Stimulated activated CD4-positive, alpha-beta T cell treated with anti-CD3 and anti-CD28 coated beads, Interleukin-4, amount 100 ng/mL, for 1 hour (primary cell): ENCODE results near the gene FBXO31.

Experiments
- DNase-seq: peaks from one replicate; pipeline ENCODE4 v3.0.0-alpha.2; 2020

FBXO31 gene, protein sequence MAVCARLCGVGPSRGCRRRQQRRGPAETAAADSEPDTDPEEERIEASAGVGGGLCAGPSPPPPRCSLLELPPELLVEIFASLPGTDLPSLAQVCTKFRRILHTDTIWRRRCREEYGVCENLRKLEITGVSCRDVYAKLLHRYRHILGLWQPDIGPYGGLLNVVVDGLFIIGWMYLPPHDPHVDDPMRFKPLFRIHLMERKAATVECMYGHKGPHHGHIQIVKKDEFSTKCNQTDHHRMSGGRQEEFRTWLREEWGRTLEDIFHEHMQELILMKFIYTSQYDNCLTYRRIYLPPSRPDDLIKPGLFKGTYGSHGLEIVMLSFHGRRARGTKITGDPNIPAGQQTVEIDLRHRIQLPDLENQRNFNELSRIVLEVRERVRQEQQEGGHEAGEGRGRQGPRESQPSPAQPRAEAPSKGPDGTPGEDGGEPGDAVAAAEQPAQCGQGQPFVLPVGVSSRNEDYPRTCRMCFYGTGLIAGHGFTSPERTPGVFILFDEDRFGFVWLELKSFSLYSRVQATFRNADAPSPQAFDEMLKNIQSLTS

GRCh38 chr16:87383505-87384161 lies at the start of gene FBXO31:
TSS of gene FBXO31 (minus strand) at chr16:87383776. CDS start at chr16:87383744, 32 bp downstream.
- DNase-seq, result peak; percentile 91

GRCh38 chr16:87432330-87432915 lies 48.8 kb upstream of the FBXO31 start:
- no peak for DNase-seq

DNA sequence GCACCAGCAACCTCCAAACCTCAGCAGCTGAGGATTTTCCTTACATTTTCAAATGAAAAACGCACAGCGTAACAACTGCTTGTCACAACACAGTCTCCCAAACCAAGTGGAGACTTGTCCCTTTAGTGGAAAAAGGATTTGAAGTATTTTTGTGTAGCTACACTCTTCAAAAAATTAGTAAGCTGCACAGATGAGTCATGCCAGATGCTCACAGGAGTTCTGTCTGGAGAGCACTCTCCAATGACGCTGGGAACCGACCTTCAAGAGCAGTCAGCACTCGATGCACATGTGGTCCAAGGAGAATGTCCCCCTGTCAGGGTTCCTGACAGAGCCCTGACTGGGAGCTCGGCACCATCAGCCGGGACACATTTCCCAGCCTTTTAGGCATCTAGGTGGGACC lies 48.4 kb upstream of the FBXO31 start:
- no peak for DNase-seq

DNA sequence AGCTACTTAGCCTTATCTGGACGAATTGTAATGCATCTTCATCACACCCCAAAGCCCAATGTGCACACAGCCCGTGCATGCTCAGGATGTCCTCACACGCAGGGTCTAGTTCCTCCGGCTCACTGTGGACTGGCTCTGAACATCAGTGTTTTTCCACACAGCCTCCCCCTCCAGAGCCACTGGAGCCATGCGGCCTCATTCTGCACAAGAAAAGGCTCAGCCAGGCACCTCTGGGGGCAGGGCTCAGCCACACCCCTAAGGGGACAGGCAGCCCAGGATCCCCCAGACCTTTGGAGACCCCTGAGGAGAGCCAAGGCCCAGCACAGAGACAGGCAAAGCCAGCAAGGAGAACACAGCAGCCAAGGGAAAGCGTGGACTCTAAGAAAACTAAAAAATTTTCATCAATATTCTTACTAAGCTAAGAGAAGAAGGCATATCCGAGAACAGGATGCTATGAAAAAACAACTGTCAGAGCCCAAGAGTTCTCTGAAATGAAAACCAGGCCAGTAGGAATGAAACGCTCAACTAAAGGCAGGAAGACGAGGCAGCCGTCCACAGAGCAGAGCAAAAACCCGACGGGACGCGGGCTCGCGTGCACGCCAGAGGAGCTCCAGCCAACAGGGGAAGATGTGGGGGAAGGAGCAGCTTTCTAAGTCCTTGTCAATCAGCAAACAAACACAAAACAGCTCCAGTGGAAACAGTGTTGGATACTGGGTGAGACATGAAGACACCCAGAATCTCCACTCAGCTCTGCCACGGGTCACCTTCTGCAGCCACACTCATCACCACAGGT lies 43.0 kb upstream of the FBXO31 start:
- DNase-seq, result no peak

DNA sequence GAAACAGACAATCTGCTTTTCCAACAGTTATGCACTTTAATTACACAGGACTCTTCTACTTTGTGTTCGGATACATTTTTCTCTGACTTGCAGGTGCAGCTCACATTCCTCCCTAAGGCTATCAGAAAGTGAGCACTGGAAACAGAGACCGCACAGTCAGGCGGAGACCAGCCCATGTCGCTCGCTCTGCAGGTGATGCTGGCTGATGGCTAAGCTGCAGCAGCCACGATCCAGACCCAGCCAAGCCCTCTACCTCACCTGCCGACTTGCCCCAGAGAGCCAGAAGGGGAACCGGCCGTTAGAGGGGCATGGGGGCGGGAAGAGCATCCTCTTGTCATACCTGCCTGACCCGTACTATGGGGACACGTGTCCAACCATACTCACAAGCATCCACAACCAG lies 42.4 kb upstream of the FBXO31 start:
- DNase-seq, result no peak

- no peak for DNase-seq
These were observed 40.7 kb upstream of the FBXO31 start for GRCh38 chr16:87424266-87424665.

DNA sequence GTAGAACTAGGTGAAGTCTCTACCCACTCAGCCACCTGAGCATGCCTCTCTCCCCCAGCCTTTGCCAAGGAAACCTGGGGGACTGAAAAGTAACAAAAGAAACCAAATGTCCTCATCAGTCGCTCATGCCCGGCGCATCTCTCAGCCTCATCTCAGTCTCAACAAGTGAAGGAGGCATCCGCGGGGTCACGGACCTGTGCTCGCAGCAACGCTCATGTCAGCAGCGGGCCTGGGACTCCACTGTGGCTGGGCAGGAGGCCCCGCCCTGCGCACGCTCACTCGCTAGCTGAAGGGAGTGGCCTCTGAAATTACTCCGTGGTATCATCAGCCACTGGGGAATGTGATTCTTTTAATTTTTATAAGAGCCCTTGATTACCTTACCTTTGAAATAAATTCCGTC lies 39.9 kb upstream of the FBXO31 start:
- DNase-seq, result no peak

- no peak for DNase-seq
These were observed 38.5 kb upstream of the FBXO31 start for GRCh38 chr16:87422106-87422505.

GRCh38 chr16:87421003-87421912 lies 37.7 kb upstream of the FBXO31 start:
- no peak for DNase-seq

DNA sequence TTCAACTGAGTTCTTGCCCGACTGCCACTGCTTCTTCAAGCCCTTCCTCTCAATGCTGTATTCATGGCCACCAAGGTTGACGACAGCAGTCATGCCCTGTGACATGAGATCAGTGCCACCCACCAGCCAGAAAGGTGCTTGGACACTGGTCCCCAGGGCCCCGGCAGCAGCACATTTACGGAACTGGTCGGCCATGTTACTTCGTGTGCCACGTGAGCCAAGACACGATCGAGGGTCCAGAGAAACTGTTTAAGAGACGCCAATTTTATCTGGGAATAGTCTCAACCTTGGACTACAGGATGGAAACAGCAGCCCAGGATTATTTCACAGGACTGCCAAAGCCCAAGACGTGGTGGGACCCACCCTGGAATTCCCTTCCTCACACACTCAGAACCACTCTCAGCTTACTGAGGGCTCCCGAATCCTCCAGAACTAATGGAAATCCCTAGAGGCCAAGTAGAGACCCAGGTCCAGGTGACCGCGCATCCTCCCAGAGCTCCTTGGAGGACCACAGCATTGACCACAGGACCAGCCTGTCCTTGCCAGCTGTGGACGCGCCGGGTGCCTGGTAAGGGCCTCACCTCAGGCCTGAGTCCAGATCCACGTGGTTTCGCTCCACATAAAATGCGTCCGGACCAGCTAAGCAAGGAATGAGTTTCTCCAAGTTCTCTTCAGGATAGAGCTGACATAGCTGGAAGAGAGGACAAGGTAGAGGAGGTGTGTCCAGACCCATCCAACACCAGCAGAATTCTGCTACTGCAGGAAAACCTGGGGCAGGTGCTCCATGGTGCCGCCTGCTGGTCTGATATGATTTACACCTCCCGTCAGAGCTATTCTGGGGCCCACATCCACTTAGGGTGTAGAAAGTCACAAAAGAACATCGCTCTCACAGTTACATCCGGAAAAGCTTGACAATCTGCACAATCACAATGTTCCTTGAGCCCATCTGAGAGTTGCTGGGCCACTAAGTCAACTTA lies 36.7 kb upstream of the FBXO31 start:
- DNase-seq, result no peak

DNA sequence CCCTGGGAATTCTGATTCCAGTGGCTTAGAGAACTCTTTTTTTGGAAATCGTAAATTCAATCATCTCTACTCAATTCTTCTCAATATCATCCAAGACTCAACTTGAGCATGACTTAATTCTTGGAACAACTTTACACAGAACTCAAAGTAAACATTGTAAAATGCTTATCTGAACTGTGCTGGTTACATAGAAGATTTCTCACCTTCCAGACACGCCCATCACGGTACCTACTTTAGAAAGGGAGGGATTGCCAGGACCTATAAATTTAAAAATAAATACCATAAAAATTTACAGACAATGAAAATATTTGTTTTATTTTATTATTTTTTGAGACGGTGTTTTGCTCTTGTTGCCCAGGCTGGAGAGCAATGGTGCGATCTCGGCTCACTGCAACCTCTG lies 35.1 kb upstream of the FBXO31 start:
- no peak for DNase-seq

DNA sequence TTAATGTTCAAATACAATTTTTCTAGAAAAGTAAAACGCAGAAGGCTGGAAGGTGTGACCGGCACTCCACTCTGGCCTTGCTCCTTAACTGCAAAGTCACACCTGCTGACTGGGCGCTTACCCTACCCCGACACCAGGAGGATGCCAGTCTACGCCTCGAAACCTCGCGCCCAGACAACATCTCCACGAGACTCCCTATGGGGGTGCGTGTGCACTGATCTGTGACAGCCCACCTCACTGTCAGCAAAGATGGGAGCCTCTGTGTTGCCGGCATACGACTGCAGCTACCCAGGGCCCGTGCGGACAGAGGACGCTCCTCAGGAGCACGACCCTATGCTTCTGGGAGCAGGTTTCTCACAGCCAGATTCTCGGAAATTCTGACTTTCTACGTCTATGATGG lies 34.6 kb upstream of the FBXO31 start:
- DNase-seq, result no peak

- DNase-seq, result no peak
These were observed 33.9 kb upstream of the FBXO31 start for GRCh38 chr16:87417528-87417910.

GRCh38 chr16:87416826-87417527 lies 33.4 kb upstream of the FBXO31 start:
- peak; percentile 50 for DNase-seq

- no peak for DNase-seq
These were observed 31.9 kb upstream of the FBXO31 start for GRCh38 chr16:87415441-87415840.

DNA sequence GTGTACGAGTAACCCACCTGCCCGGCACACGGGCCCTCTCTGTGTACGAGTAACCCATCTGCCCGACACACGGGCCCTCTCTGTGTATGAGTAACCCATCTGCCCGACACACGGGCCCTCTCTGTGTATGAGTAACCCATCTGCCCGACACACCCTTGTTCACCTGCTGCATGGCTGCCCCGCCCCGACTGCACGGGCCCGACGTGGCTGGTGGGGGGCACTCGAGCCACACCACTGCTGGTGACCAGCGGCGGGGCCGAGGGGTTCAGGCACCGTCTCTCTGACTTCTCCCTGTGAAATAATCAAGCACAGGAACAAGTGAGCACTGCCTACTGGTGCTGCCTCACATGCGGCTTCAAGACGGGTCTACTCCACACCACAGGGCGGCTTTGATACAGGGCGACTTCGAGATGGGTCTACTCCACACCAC lies 30.7 kb upstream of the FBXO31 start:
- DNase-seq, result no peak

GRCh38 chr16:87412996-87413421 lies 29.4 kb upstream of the FBXO31 start:
- no peak for DNase-seq

GRCh38 chr16:87412371-87412995 lies 28.9 kb upstream of the FBXO31 start:
- no peak for DNase-seq
